Epithelial cell of proximal tubule (primary cell): ENCODE results near the gene PLCD1. TPM values are rescaled to one million over a fixed set of nuclear protein-coding genes. Genes with fewer than 3 reads are reported as not detected.

ENCODE experiments used
- DNase-seq: peaks from one replicate; pipeline ENCODE4 v3.0.0-alpha.2; 2011; ENCODE audit warnings: low read depth
- H3K4me3 ChIP-seq: 2 replicates; pipeline ENCODE4 v1.5.1; 2011; ENCODE audit warnings: low read depth, mild to moderate bottlenecking, low read length
- total RNA-seq: library from RNA; depleted of rRNA; stranded (reverse); fragments of >200 nt; gene quantifications from 2 replicates; pipeline ENCODE4 v1.2.3, GENCODE V29; 2015
- TF ChIP-seq, protein P1 (sequence below): conservative IDR thresholded peaks from 2 replicates; pipeline ENCODE4 v1.5.1; 2012; ENCODE audit warnings: low read depth, mild to moderate bottlenecking, low read length

The PLCD1 gene
- total RNA-seq, 1 donor from 2014 or later: 11.2 TPM

DNA sequence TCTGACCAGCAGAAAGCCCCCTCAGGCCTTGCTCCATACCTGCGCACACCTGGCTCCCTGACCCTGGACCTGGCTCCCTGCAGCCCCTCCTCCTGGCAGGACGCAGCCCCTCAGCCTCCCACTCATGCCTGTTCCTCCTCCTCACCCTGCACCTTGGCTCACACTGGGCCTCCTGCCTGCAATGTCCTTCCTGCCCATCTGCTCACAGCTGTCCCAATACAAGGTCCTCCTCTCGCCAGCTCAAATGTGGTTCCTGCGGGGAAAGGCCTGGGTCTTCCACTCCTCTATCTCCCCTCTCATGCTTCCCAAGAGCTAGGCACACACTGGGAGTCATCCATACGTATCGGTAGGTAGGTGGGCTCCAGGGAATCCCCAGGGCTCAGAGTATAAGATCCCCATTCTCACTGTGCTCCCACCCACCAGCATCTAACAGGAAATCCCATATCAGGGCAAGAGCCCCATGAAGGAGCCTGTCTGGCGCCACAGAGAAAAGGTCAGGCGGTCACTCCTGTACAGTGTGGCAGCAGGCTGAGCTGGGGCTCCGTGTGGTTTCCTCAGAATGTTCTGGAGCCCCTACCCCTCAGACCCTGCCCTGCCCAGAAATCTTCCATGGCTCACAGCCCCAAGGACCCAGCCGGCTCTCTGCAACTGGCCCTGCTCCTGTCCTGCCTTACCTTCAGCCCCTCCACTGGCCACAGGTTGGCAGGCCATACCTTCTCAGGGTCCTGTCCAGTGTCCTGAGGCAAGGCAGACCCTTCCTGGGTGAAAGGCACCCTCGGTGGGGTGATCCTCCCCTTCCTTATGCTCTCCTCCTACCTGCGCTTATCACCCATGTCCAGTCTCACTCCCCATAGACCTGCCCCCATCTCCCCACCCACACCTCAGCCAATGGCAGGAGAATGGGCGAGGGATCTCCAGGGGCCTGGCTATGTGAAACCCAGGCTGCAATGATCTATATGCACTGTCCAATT, 10.9 kb downstream of the PLCD1 start:
- TF ChIP-seq, protein P1, sequence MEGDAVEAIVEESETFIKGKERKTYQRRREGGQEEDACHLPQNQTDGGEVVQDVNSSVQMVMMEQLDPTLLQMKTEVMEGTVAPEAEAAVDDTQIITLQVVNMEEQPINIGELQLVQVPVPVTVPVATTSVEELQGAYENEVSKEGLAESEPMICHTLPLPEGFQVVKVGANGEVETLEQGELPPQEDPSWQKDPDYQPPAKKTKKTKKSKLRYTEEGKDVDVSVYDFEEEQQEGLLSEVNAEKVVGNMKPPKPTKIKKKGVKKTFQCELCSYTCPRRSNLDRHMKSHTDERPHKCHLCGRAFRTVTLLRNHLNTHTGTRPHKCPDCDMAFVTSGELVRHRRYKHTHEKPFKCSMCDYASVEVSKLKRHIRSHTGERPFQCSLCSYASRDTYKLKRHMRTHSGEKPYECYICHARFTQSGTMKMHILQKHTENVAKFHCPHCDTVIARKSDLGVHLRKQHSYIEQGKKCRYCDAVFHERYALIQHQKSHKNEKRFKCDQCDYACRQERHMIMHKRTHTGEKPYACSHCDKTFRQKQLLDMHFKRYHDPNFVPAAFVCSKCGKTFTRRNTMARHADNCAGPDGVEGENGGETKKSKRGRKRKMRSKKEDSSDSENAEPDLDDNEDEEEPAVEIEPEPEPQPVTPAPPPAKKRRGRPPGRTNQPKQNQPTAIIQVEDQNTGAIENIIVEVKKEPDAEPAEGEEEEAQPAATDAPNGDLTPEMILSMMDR: no peak
- DNase-seq: no peak
- H3K4me3 ChIP-seq: no peak overlapping the region

DNA sequence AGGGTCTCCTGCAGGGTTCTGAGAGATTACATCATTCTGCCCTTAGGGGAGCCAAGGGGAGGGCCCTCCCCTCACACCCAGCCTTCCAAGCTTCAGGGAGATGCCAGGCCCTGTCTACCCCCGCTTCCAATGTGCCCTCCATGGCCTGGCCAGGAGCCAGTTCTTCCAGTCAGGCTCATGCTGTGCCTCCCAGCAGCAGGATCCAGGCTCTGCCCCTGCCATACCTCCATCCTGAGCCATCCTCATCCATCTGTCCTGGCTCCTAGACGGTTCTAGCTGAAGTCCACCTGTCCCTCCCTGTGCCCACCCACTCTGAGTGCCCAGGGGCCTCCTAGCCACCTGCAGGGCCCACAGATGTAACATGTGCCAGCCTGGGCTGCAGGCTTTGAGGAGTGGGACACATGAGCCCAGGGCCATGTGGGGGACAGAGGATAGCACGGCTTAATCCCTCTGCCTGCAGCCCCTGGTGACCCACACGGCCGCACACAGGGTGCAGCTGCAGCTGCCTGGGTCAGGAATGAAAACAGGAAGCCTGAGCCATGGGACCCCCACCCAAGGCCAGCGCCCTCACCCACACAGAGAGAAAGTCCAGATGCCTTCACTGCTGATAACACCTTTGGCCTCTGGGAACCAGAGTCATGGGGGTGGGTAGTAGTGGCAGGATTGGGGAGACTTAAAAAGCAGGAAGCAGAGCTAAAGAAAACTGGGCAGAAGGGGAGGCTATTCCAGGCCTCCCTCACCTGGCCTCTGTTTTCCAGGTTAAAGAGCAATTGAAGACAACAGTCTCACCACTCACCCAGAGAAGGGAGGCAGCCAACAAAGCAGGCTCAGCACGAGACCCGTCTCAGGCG, 11.8 kb downstream of the PLCD1 start:
- TF ChIP-seq, protein P1: no peak
- DNase-seq: no peak
- no peak overlapping the region for H3K4me3 ChIP-seq

DNA sequence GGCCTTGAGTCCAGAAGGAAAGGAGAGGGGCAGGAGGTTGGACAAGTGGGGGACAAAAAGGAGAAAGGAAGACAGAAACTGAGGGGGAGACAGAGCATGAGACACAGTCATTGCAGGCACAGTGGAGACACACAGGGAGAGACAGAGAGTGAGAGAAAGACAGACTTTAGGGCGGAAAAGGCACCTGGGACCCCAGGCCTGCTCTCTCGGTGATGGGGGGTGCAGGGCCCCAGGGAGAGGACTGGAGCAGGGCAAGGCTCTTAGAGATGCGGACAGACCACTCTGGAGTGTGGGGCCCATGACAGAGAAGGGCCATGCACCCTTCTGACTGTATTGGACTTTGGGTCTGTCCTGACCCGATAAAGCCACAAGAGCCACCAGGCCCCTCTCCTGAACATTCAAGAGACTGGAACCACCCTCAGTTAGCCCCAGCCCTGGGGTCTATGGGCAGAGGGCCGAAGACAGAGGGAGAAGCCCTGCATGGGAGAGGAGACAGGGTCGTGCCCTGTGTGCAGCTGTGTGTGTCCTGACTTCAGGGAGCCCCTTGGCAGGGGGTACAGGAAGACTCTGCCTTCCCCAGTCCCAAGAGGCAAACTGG, 12.5 kb downstream of the PLCD1 start:
- no peak overlapping the region for H3K4me3 ChIP-seq
- no peak for DNase-seq
- TF ChIP-seq, protein P1: no peak

DNA sequence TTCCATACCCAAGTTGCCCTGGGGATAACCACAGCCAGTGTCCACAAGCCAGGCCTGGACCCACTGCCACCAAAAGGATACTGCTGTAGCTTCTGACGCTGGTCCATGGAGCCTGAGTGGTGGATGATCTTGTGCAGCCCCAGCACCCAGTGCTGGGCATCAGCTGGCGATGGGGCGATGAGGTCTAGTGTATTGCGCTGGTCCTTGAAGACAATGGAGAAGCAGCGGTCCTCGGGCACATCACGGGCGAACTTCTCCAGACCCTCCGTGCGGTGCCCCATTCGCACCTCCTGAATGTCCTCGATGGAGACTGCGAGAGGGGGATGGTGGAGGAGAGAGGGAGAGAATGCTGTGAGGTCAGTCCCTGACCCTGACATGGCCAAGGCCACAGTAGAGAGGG, 13.0 kb downstream of the PLCD1 start:
- DNase-seq: no peak
- no peak overlapping the region for H3K4me3 ChIP-seq
- TF ChIP-seq, protein P1: no peak

DNA sequence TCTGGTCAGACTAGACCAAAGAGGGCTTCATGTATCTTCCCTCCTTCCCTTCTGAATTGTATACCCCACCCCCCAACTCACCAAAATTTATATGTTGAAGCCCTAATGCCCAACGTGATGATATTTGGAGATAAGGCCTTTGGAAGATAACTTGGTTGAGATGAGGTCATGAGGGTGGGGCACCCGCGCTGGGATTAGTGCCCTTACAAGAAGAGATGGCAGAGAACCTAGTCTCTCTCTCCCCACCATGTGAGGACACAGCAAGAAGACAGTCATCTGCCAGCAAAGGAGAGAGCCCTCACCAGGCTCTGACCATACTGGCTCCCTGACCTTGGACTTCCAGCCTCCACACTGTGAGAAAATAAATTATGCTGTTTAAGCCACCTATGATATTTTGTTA, 13.5 kb downstream of the PLCD1 start:
- DNase-seq: no peak
- H3K4me3 ChIP-seq: no peak overlapping the region
- TF ChIP-seq, protein P1: no peak

DNA sequence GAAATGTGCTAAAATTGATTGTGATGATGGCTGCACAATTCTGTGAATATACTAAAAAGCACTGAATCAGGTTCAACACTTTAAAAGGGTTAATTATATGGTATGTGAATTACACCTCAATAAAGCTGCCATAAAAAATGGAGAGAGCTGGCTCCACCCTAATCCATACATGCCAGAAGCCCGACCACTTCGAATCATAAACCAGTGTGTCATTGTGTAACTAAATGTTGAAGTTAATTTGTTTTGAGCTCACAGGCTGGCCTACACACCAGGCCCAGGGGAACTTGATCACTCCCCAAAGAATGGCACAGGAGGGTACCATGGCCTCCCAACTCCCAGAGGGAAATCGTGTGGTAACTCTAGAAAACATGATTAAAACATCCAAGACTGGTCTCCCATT, 14.0 kb downstream of the PLCD1 start:
- TF ChIP-seq, protein P1: no peak
- no peak for DNase-seq
- no peak overlapping the region for H3K4me3 ChIP-seq
